Tibial nerve (tissue), 4 donors: Measurements from ENCODE around the gene ZBTB7C. TPM values are rescaled to one million over a fixed set of nuclear protein-coding genes. Genes with fewer than 3 reads are reported as not detected.
"Not testable (repeated sequence)": the region's sequence is repeated elsewhere in the genome, so short reads cannot be mapped to it uniquely, and the experiment has no call there.

ENCODE experiments used
- DNase-seq, 2 donors: peaks; one replicate each; pipeline ENCODE4 v3.0.0-alpha.2; 2019; ENCODE audit warnings: low spot score in 2 of 2
- H3K27ac ChIP-seq, 4 donors: fragments of 200-600 bp; sonication (generic) in 3 of 4; one replicate each; pipeline ENCODE4 v1.5.1; 2017 to 2019; ENCODE audit warnings: mild to moderate bottlenecking in 1 of 4
- H3K27me3 ChIP-seq, 2 donors: fragments of 200-600 bp; sonication (generic) in 1 of 2; one replicate each; pipeline versions ENCODE4 v1.5.1 to v1.6.0; 2017 to 2019
- H3K36me3 ChIP-seq, 3 donors: fragments of 200-600 bp; sonication (generic); one replicate each; pipeline ENCODE4 v1.5.1; 2018 to 2019
- H3K4me1 ChIP-seq, 4 donors: fragments of 200-600 bp; sonication (generic) in 3 of 4; one replicate each; pipeline ENCODE4 v1.5.1; 2017 to 2019
- H3K4me3 ChIP-seq, 4 donors: fragments of 200-600 bp; sonication (generic) in 3 of 4; one replicate each; pipeline ENCODE4 v1.5.1; 2017 to 2019; ENCODE audit warnings: mild to moderate bottlenecking in 1 of 4, moderate library complexity in 1 of 4
- H3K9me3 ChIP-seq, 4 donors: fragments of 200-600 bp; sonication (generic) in 3 of 4; one replicate each; pipeline ENCODE4 v1.5.1; 2017 to 2019
- CTCF ChIP-seq, 5 experiments: fragments of 200-600 bp in 3 of 5; fragments of 450-650 bp in 2 of 5; sonication (generic) in 3 of 5; IDR thresholded peaks; one replicate each; pipeline ENCODE4 v1.5.1; 2016 to 2019; ENCODE audit warnings: antibody characterized with exemption in 5 of 5, mild to moderate bottlenecking in 3 of 5, moderate library complexity in 2 of 5
- EP300 ChIP-seq, 2 donors: sonication (generic); formaldehyde crosslinking; IDR thresholded peaks; one replicate each; pipeline ENCODE4 v1.6.1; 2017; ENCODE audit warnings: antibody characterized with exemption in 2 of 2, mild to moderate bottlenecking in 1 of 2
- POLR2A ChIP-seq, 2 donors: fragments of 450-650 bp; IDR thresholded peaks; one replicate each; pipeline ENCODE4 v1.6.1; 2017; ENCODE audit warnings: antibody characterized with exemption in 2 of 2, mild to moderate bottlenecking in 2 of 2, moderate library complexity in 2 of 2
- WGBS, 2 donors: methylation state at CpG; one replicate each; pipeline ENCODE4 v1.1.5; 2018; 5-methylcytosine and 5-hydroxymethylcytosine counted together
- total RNA-seq, 4 donors: library from RNA; depleted of rRNA; stranded (reverse); fragments of >200 nt; gene quantifications; one replicate each; pipeline ENCODE4 v1.1.0, GENCODE V29; 2016

The ZBTB7C gene
- total RNA-seq, 4 donors from 2014 or later = 24.6 to 95.0 (median 75.3) TPM

GRCh38 chr18:48290162-48290926 is 118.8 kb downstream of the ZBTB7C start:
- WGBS, 2 donors = 55 to 65% methylated on average over 9 to 13 of the region's 13 CpGs
- H3K27me3 ChIP-seq = no peaks in the 10 kb centered on the region
- H3K4me1 ChIP-seq = peaks cover 0 to 7% (median 0%) of the 10 kb centered on the region in 4 donors
- TF ChIP-seq EP300 (IDR thresholded peaks at IDR 0.05) = no peak
- no peak overlapping the region for H3K27ac ChIP-seq
- H3K36me3 ChIP-seq = no peaks in the 10 kb centered on the region
- H3K9me3 ChIP-seq = no peaks in the 10 kb centered on the region
- DNase-seq = no peak
- H3K4me3 ChIP-seq = no peak overlapping the region

GRCh38 chr18:48284743-48285142 is 124.4 kb downstream of the ZBTB7C start:
- Histone ChIP-seq H3K9me3 (peaks cover 0 to 4% (median 0%) of the 10 kb centered on the region in 4 donors), H3K36me3 (no peaks in the 10 kb centered on the region), H3K4me1 (no peaks in the 10 kb centered on the region), H3K4me3 (no peak overlapping the region), H3K27ac (no peak overlapping the region), H3K27me3 (no peaks in the 10 kb centered on the region)
- no peak for TF ChIP-seq POLR2A (IDR thresholded peaks at IDR 0.05)
- no peak for TF ChIP-seq CTCF (IDR thresholded peaks at IDR 0.05)
- no peak for TF ChIP-seq EP300 (IDR thresholded peaks at IDR 0.05)
- no peak for DNase-seq
- WGBS, 2 donors = 94 to 95% methylated on average over 3 of the region's 3 CpGs

GRCh38 chr18:48284011-48284410 is 125.2 kb downstream of the ZBTB7C start:
- not testable (repeated sequence) for H3K4me1 ChIP-seq, H3K36me3 ChIP-seq, H3K4me3 ChIP-seq, H3K27me3 ChIP-seq, DNase-seq, H3K9me3 ChIP-seq, H3K27ac ChIP-seq
- WGBS, 2 donors = 79 to 85% methylated on average over 5 of the region's 5 CpGs

GRCh38 chr18:48281460-48281859 is 127.7 kb downstream of the ZBTB7C start:
- DNase-seq, H3K27me3 ChIP-seq, H3K27ac ChIP-seq, H3K36me3 ChIP-seq, H3K4me1 ChIP-seq, H3K4me3 ChIP-seq, H3K9me3 ChIP-seq: not testable (repeated sequence)

- H3K27ac ChIP-seq = no peak overlapping the region
- H3K4me3 ChIP-seq = no peak overlapping the region
- TF ChIP-seq CTCF (IDR thresholded peaks at IDR 0.05) = no peak
- TF ChIP-seq POLR2A (IDR thresholded peaks at IDR 0.05) = no peak
- TF ChIP-seq EP300 (IDR thresholded peaks at IDR 0.05) = no peak
- DNase-seq = no peak
- WGBS, 2 donors = 47 to 64% methylated on average over 2 of the region's 2 CpGs
- H3K27me3 ChIP-seq = no peaks in the 10 kb centered on the region
- H3K4me1 ChIP-seq = no peaks in the 10 kb centered on the region
- peaks cover 0 to 6% (median 0%) of the 10 kb centered on the region in 4 donors for H3K9me3 ChIP-seq
- H3K36me3 ChIP-seq = no peaks in the 10 kb centered on the region
These were observed 129.9 kb downstream of the ZBTB7C start for GRCh38 chr18:48279312-48279711.

DNA sequence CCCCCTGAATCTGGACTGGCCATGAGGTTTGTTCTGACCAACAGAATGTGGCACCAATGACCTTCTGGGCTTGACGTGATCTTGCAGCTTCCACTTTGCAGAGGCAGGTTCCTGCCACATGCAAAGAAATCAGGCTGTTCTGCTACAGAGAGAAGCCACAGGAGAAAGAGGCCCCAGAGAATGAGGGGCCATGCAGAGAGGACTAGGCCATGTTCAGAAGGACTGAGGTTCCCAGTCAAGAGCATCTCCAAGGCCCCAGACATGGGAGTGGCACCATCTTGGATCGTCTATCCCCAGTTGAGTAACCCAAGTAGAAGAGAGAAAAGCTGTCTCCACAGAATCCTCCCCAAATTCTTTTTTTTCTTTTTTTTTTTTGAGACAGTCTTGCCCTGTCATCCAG is 131.1 kb downstream of the ZBTB7C start:
- H3K27ac ChIP-seq = no peak overlapping the region
- 88 to 92% methylated on average over 2 of the region's 2 CpGs for WGBS, 2 donors

More for the DNA sequence above, 131.1 kb downstream of the ZBTB7C start:
- H3K36me3 ChIP-seq = no peaks in the 10 kb centered on the region
- H3K9me3 ChIP-seq = peaks cover 0 to 4% (median 0%) of the 10 kb centered on the region in 4 donors
- no peaks in the 10 kb centered on the region for H3K4me1 ChIP-seq
- no peak overlapping the region for H3K4me3 ChIP-seq
- TF ChIP-seq EP300 (IDR thresholded peaks at IDR 0.05) (no peak), POLR2A (IDR thresholded peaks at IDR 0.05) (no peak), CTCF (IDR thresholded peaks at IDR 0.05) (no peak)
- no peak for DNase-seq
- no peaks in the 10 kb centered on the region for H3K27me3 ChIP-seq
